Measurements from ENCODE around the gene ZNF662. TPM values are rescaled to one million over a fixed set of nuclear protein-coding genes. Genes with fewer than 3 reads are reported as not detected.

Gene ZNF662
- total and polyA plus RNA-seq, 2 of the 8 experiments (the other 6 are each of a cell fraction or from before 2014, with no cell fraction given) = 0.03 TPM; not detected in 1

DNA sequence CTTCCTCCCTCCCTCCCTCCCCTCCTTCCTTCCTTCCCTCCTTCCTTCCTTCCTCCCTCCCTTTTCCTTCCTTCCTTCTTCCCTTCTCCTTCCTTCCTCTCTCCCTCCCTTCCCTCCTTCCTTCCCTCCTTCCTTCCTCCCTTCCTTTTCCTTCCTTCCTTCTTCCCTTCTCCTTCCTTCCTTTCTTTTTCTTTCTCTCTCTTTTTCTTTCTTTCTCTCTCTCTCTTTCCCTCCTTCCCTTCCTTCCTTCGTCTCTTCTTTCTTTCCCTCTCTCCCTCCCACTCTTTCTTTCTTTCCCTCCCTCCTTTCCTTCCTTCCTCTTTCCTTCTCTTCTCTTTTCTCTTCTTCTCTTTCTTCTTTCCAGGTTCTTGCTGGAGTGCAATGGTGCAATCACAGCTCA, 1.9 kb upstream of the ZNF662 start:
- Histone ChIP-seq H3K79me2 (ENCODE audit: control insufficient read depth in 1 of 2, insufficient read depth in 2 of 2, low read length in 2 of 2) (no peaks in the 10 kb centered on the region), H3K56ac (replicated peaks; ENCODE audit: insufficient read length, low read depth, low read length) (no peak overlapping the region), H3K23ac (ENCODE audit: insufficient read length) (no peak overlapping the region), H2BK20ac (ENCODE audit: low read length) (no peak overlapping the region), H4K20me1 (replicated peaks in 1 of 2; ENCODE audit: control insufficient read depth in 1 of 2, insufficient read depth in 2 of 2, low read length in 2 of 2) (no peaks in the 10 kb centered on the region), H3K27me3 (replicated peaks in 1 of 4; ENCODE audit: control insufficient read depth in 3 of 4, extremely low read depth in 1 of 4, insufficient read depth in 3 of 4, low read length in 3 of 4) (no peaks in the 10 kb centered on the region), H2BK15ac (ENCODE audit: low read length) (no peak overlapping the region), H3K79me1 (ENCODE audit: low read depth, low read length) (no peaks in the 10 kb centered on the region), H3K18ac (ENCODE audit: extremely low read depth, low read length) (no peak overlapping the region), H4K5ac (ENCODE audit: insufficient read length, low read depth, low read length) (no peak overlapping the region), H3K9me3 (ENCODE audit: insufficient read depth in 2 of 2, low read depth in 1 of 2, low read length in 1 of 2) (peaks cover 0 to 2% of the 10 kb centered on the region in 2 experiments; a peak in 1 of 4 replicates), H2BK12ac (ENCODE audit: low read depth, low read length) (no peak overlapping the region), H3K9ac (replicated peaks in 1 of 4; ENCODE audit: extremely low read depth in 1 of 4, low read depth in 3 of 4, low read length in 3 of 4) (no peak overlapping the region), H4K91ac (replicated peaks; ENCODE audit: insufficient read length, low read length) (no peak overlapping the region), H2AK5ac (ENCODE audit: low read depth, low read length) (no peak overlapping the region), H2AFZ (ENCODE audit: low read length) (no peak overlapping the region), H3K4me3 (ENCODE audit: extremely low read depth in 1 of 4, insufficient read depth in 2 of 4, low read depth in 3 of 4, low read length in 4 of 4) (no peak overlapping the region), H3K4me2 (ENCODE audit: insufficient read depth in 1 of 2, low read depth in 2 of 2, low read length in 2 of 2) (no peak overlapping the region), H2BK5ac (ENCODE audit: low read depth, low read length) (no peak overlapping the region), H3K36me3 (ENCODE audit: control insufficient read depth in 2 of 4, insufficient read depth in 4 of 4, low read length in 3 of 4) (no peaks in the 10 kb centered on the region), H3K14ac (ENCODE audit: insufficient read length) (no peak overlapping the region), H3K23me2 (ENCODE audit: low read depth, low read length) (no peaks in the 10 kb centered on the region), H3K27ac (ENCODE audit: low read depth, low read length) (no peak overlapping the region), H2BK120ac (replicated peaks; ENCODE audit: low read depth, low read length) (no peak overlapping the region), H3K4ac (replicated peaks; ENCODE audit: insufficient read length, low read depth, low read length) (no peak overlapping the region), H4K8ac (ENCODE audit: extremely low read depth, insufficient read depth, low read length) (no peak overlapping the region), H3K4me1 (replicated peaks in 1 of 4; ENCODE audit: control insufficient read depth in 3 of 4, insufficient read depth in 4 of 4, low read length in 3 of 4) (no peaks in the 10 kb centered on the region; a peak in 1 of 7 replicates)
- 80% methylated on average over 1 of the region's 1 CpG; no CpG with 5 or more reads in 1 of the 2 experiments for WGBS, 2 experiments (ENCODE audit: extremely low coverage in 1 of 2, insufficient coverage in 1 of 2, insufficient read length in 1 of 2, insufficient replicate concordance in 2 of 2, low coverage in 1 of 2, low lambda C conversion rate in 2 of 2, missing lambda C conversion rate in 1 of 2)
- CTCF ChIA-PET (ENCODE audit: partially characterized antibody) = interaction anchor here (0.7 kb wide), 1 partner anchor 14 kb away, joined by 4 read pairs; no protein-coding TSS in a partner anchor
- DNase-seq (ENCODE audit: low read depth in 1 of 2, low spot score in 2 of 2) (no peak), FAIRE-seq (no peak)
- POLR2A ChIA-PET (ENCODE audit: partially characterized antibody) = no interaction called here
- TF ChIP-seq YY1 (IDR thresholded peaks at IDR 0.05; ENCODE audit: low read depth, low read length) (no peak), SAP30 (IDR thresholded peaks at IDR 0.05; ENCODE audit: insufficient read depth, insufficient replicate concordance, low read length) (no peak)
